HG02763 (cell line): ENCODE measurements around the gene AGFG2.

ENCODE experiments used
- ATAC-seq: cut with Tn5 transposase; IDR thresholded peaks from one replicate; pipeline ENCODE4 v1.9.1; 2021; ENCODE audit warnings: mild to moderate bottlenecking, moderate library complexity; ENCODE audit not compliant: unreplicated experiment

AGFG2 gene

GRCh38 chr7:100604976-100605911 is 66.2 kb downstream of the AGFG2 start:
- no peak for ATAC-seq

DNA sequence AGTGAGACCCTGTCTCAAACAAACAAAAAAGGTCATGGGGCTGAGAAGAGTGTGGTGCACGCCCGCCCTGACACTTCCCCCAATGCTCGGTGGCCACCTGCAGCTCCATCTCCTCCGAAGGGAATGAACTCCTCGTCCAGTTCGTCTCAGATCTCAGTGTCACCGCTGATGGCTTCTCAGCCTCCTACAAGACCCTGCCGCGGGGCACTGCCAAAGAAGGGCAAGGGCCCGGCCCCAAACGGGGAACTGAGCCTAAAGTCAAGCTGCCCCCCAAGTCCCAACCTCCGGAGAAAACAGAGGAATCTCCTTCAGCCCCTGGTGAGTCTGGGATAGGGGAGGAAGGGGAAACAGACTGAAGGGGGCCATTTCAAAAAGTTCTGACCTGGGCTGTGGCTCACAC is 67.3 kb downstream of the AGFG2 start:
- ATAC-seq: no peak

DNA sequence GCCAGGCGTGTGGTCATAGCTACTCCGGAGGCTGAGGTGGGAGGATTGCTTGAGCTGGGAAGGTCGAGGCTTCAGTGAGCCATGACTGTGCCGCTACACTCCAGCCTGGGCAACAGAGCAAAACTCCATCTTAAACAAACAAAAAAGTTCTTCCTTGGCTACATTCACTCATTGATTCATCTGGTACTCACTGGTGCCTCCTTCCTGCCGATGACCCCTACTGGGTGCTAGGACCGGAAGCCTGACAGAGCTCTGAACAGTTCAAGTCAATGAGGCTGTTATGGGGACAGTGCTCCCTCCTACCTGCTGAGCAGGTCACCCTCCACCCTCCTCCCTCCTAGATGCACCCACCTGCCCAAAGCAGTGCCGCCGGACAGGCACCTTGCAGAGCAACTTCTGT is 68.1 kb downstream of the AGFG2 start:
- no peak for ATAC-seq

- ATAC-seq: no peak
Observed at GRCh38 chr7:100609958-100610357, 71.0 kb downstream of the AGFG2 start.

DNA sequence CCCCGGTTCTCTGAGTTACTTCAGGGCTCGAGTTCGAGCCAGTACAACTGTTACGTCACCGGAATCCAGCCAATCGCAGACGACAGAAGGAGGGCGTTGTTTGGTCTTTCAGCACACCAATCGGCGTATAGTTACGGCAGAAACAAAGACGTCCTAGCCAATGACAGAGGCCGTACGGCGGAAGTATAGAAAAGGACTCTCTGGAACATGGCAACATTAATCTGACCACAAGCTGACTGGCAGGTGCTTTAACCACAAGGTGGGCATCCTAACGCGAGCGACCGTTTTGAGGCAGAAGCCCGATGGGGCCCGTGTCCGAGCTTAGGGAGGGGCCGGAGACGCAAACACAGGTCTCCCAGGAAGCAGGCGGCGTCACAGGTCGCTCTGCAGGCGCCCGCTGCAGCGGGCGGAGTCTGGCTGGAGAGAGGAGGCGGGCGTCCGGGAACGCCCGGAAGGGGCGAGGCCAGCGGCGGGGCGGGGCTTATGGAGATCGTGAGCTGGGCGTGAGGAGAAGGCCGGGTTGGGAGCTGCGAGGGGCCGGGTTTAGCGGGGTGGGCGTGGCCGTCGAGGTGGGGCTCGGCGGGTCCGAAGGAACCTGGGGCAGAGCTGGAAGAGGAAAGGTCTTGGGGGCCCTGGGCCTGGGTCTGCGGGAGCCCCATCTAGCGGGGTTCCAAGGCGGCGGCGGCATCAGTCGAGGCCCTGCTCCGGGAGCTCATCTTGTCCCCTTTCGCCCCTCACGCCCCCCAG is 73.2 kb downstream of the AGFG2 start, which contains the start of gene MOSPD3:
Gene MOSPD3, plus strand, starts transcription at position 558 of the 747 bp plus-strand sequence. CDS start 252 bp downstream, outside the sequence.
- peak; percentile 90 for ATAC-seq

DNA sequence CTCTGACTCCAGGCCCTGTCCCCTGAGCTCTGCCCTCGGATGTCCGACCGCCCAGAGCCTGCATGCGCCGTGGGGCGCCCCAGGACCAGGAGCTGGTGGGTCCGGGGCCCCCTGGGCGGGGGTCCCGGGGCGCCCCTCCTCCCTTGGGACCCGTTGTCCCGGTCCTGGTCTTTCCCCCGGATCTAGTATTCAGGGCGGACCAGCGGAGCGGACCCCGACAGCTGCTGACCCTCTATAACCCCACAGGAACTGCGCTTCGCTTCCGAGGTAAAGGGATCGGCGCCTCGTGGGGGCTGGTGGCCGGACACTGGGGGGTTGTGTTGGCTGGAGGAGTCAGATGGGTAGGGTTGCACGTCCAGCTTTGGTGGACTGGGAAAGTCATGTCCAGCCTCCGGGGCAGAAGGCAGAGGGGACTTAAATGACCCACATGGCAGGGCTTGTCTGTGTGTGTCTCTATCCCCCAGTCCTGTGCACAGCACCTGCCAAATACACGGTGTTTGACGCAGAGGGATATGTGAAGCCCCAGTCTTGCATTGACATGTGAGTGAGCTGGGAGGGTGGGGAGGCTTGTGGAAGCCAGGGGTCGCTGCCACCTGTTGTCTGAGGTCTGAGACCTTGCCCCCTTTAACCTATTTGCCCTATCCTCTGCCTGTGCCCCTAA is 73.9 kb downstream of the AGFG2 start:
- no peak for ATAC-seq

DNA sequence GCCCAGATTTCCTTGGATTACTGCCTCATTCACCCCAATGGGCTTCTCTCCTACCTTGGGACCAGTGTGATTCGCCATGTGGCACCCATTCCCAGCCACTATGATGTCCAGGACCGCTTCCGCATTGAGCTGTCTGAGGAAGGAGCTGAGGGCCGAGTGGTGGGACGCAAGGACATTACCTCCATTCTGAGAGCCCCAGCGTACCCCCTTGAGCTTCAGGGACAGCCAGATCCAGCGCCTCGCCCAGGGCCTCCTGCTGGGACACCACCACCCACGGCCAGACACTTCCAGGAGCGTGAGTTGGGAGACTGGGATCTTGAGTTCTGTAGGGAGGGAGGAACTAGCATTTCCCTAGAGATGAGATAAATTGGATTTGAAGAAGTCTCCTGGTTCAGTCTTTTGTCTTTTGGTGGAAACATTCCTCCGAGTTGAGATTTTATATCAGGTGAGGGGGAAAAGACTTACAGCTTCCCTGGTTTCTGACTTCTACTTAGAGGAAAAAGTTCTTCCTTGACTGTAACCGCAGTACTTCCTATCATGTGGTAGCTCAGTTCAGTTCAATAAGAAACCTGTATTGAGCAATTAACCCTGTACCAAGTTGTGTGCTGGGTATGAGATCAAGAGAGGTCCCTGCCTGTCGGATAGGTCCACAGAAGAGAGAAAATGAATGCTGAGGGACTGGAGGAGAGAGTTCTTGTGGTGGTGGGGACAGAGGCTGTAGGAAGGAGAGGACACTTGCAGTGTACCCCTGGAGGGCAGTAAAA is 74.6 kb downstream of the AGFG2 start:
- ATAC-seq: no peak

DNA sequence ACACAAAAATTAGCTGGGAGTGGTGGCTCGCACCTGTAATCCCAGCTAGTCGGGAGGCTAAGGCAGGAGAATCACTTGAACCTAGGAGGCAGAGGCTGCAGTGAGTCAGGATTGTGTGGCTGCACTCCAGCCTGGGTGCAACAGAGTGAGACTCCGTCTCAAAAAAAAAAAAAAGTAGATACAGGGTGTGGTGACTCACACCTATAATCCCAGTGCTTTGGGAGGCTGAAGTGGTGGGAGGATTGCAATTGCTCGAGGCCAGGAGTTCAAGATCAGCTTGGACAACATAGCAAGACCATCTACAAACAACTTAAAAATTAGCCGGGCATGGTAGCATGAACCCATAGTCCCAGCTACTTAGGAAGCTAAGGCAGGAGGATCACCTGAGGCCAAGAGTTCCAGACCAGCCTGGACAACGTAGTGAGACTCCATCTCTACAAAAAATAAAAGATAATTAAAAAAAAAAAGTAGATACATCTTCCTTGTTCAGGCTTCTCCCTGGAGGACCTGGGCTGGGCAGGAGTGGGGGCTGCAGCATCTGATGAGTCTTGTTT is 75.4 kb downstream of the AGFG2 start:
- ATAC-seq: no peak
